ENCODE results near the gene FRZB.

- TF ChIP-seq CTCF (IDR thresholded peaks at IDR 0.05; ENCODE audit: low read length) = no peak
- TF ChIP-seq EZH2 (optimal IDR thresholded peaks at IDR 0.05; ENCODE audit: low read depth, low read length) = no peak
- TF ChIP-seq EZH2phosphoT487 (IDR thresholded peaks at IDR 0.05; ENCODE audit: low read length) = no peak
Observed at GRCh38 chr2:182810087-182810486, 56.4 kb downstream of the FRZB start.
